CMK (cell line): ENCODE data around the gene PSORS1C2.

ENCODE experiments used
- DNase-seq: peaks from one replicate; pipeline ENCODE4 v3.0.0-alpha.2; 2010; ENCODE audit warnings: low read depth

PSORS1C2 gene

DNA sequence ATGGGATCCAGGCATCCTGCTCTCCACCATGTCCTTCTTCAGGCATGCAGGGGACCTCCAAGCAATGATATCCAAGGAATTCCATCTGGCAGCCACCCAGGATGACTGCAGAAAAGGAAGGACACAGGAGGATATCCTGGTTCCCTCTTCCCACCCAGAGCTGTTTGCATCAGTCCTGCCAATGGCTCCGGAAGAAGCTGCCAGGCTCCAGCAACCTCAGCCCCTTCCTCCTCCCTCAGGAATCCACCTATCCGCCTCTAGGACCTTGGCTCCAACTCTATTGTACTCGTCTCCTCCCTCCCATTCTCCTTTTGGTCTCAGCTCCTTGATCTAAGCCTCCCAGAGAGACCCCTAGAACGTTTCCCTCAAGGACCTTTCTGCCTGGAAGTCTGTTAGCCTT, 733 bp upstream of the PSORS1C2 start:
- no peak for DNase-seq

GRCh38 chr6:31135710-31136109, 3.2 kb downstream of the PSORS1C2 start:
- no peak for DNase-seq

DNA sequence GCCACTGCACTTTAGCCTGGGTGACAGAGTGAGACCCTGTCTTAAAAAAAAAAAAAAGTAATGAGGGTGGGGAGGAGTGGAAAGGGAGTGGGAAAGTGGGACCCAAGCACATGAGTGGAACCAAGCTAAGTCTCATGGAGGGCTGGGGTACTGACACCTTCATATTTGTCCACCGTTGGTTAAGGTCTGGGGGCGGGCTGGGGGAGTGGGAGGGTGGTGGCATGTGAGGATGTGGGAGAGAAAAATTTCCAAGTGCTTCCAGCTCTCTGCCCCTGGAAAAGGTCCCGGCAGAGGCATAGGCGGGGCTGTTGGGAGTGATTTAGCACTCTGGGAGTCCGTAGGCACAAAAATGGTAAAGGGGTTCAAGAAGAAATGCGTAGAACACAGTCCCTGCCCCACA, 6.1 kb downstream of the PSORS1C2 start:
- no peak for DNase-seq

DNA sequence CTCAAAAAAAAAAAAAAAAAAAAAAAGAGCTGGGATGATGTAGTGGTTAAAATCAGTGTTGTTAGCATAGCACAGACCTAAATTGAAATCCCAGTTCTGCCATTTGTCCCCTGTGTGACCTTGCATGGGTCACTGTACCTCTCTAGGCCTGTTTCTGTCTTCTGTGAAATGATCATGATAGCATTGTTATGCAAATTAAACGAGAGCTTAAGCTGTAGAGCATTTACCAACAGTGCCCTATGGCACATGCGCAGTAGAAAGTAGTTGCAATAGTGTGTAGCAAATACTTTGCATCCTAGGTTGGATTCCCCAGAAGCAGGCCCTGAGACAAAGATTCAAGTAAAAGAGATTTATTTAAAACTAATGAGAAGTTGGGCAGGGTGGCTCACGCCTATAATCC, 7.3 kb downstream of the PSORS1C2 start:
- no peak for DNase-seq

GRCh38 chr6:31130751-31131150, 8.1 kb downstream of the PSORS1C2 start:
- no peak for DNase-seq

GRCh38 chr6:31129130-31129529, 9.7 kb downstream of the PSORS1C2 start:
- DNase-seq, result no peak

DNA sequence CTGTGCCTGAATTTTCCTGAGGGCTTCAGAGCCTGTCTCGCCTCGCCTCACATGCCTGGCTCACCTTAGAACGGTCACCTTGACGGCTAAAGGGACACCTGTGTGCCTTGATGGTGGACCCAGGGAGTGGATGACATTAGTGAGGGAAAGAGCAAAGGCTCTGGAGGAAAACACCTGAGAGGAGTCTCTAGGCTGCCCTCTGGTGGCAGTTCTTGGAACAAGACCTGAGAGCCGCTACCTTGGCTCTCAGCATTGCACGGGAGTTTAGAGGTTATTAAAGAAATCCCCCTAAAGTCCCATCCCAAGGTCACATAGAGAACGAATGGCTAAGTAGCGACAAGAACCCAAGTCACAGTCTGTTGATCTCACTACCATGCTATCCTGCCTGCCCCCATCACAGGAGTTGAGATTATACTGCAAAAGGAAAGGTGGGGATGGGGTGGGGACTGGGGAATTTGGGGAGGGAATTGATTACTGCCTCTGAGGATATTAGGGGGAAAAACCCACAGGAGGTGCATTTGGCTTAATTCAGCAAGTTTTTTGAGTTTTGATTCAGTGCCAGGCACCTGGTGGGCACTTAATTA, 10.7 kb downstream of the PSORS1C2 start:
- no peak for DNase-seq

DNA sequence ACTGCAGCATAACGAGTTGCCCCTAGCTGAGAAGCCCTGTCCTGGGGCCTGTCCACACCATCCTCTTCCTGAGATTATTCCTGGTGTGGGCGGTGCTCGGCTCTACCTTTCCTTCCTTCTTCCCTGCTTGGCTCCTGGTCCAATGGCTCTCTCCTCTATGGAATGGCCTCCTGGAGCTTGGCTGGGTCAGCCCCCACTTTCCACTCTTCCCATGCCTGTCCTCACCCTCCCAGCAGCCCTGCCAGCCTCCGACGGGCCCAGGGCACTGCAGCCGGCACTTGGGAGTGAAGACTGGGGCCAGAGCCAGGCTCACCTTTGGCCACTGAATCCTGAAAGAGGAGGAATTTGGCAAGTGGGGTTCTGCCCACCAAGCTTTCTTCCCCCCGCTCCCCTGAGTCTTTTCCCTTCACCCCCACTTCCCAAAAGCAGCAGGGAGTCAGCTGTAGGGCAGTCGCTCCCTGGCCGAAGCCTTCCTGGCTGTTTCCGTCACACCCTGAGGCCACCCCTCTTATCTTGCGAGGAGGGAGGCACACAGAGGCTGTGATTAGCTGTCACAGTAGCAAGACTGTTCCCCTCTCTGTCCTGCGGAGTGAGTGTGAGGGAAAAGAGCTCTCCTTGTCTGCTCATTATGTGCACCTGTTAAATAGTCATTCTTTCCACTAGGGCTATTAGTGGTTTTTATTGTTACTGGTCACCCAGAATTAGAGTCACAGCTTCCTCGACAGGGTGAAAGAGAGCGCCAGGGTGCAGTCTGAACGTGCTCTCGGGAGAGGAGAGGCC, 12.3 kb downstream of the PSORS1C2 start:
- DNase-seq, result no peak

DNA sequence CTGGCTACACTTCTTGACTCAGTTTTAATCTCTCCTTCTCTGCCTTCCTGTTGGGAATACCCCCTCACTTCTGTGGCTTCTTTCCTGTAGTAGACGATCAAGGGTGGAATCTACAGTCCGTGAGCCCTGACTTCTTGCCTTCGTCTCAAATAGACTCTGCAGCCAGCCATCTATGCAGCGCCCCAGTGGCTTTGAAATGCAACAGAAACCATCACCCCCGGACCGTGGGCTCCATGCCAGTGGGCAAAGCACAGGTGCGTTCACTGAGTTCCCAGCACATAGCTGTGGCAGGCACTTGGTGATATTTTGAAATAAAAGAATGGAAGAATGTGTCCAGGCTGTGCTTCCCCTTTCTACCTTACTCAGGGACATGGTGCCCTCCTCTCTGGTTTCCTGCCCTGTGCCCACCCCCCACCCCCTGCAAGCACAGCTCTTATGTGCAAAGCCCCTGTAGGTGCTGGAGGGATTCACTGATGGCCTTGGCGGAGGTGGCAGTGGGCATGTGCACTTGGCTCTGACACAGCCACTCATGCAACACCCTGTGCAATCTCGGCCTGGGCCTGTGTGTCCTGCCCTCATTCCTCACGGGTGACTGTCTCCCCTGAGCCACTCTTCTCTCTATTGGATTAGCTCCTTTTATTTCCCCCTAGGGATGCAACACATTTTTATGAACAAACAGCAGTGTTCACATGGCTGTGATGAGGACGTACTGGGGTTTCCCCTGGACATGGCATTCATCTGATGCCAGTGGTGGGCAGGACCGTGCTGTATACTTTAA, 13.1 kb downstream of the PSORS1C2 start:
- DNase-seq, result no peak

GRCh38 chr6:31125162-31125561, 13.7 kb downstream of the PSORS1C2 start:
- no peak for DNase-seq

DNA sequence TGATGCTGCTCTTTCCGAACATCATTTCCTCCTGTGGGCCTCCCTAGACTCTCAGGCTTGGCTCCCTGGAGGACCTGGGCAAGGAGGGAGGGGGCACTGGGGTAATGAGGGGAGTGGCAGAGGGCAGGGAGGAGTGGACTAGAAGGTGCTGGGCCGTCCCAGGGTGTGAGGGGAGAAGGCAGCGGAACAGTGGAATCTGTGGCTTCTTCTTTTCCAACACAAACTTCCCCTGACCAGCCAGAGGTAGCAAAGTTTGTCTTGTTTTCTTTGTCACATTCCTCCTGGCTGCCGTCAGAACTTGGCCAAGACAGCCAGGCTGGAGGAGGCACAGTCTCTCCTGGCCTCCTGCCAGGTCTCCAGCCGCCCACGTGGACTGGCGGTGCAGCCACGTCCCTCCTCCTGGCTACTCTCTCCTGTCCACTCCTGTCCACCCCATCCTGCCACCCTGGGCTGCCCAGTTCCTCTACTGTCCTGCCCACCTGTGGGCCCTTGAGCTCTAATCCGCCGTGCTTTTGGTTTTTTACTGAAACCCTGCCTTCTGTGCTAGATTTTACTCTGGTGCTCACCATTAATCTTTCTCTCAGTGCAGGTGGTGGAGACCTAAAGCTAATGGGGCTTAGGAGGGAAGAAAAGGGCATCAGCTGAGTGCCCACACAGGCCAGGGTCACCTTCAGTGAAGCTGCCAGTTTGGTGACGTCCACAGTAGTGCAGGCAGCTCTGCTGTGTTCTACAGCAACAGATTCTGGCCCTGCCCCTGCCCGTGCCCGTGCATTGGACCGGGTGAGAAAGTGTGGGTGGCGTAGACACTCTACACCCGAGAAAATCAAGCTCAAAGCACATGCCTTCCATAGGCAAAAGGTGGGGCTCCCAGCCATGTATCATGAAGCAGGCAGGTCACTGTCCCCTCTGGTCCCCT, 15.8 kb downstream of the PSORS1C2 start:
- DNase-seq, result no peak

DNA sequence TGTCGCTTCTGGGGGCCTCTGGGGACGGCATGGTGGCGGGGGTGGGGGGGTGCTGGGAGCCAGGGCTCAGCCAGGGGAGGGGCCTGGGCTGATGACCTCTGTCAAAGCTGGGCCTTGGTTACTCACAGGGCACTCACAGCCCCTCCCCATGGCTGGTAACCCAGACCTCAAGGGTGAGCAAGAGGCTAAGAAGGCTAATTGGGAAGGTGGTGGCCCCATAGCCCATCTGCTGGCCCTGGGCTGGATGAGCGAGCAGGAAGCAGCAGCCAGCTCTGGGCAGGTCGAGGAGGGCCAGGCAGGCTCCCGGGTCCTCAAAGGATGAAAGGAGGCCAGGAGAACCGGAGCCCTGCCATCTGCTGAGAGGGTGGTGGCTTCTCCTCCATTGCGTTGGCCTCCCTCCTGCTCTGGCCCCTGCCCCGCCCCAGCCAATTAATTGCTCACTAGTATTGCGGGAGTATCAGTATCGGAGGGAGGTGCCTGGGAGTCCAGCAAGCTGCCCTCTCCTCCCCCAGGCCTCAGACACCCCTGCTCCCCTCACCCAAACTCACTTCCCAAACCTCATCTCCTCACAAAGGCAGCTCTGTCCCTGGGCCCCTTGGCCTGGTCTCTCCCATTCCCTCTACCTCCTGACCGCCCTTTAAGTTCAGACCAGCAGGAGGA, 17.6 kb downstream of the PSORS1C2 start:
- DNase-seq, result no peak

- DNase-seq, result no peak
Measured at GRCh38 chr6:31120151-31120915, 18.5 kb downstream of the PSORS1C2 start, which contains the start of gene CDSN. Gene CDSN, minus strand, starts transcription at chr6:31120446. Its CDS starts 27 bp downstream, at chr6:31120419.

- no peak for DNase-seq
Measured at GRCh38 chr6:31118178-31118577, 20.7 kb downstream of the PSORS1C2 start.

- DNase-seq, result no peak
Measured at GRCh38 chr6:31116661-31117385, 22.0 kb downstream of the PSORS1C2 start.

- no peak for DNase-seq
Measured at GRCh38 chr6:31115941-31116560, 22.8 kb downstream of the PSORS1C2 start.

DNA sequence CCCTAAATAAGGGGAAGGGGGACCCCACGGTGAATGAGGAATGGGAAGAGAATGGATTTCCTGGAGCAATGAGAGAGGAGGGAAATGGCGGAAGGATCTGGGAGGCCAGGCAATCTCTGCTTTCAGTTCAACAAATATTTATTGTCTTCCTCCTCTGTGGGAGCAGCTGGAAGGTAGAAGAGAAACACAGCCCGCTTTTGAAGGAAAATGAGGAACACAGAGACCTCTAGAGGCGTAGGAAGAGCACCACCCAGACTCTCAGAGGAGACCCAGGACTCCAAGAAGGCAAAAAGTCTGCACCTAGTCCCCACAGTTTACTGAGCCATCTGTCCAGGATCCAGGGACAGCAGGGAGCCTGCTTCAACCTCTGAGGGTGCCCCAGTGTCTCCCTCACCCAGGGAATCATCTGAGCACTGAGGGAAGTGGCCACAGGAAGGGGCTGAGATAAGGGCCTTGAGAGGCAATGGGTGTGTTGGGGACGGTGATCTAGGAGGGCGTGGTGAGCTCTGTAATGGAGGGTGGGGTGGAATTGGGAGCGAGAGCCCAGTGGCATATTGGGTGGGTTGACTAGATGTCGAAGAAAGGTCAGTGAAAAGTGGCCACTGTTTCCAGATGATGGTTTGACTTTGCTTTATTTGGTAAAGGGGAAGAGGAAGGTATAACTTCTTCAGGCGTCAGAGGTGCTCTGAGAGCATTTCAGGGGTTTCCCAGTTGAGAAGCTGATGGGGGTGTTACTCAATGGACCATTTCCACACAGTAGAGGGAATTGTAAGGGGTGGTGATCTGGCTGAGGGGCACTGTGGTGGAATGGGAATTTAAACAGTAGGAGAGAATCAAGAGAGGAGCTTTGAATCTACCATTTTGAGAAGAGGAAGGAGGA, 23.7 kb downstream of the PSORS1C2 start:
- DNase-seq, result no peak

DNA sequence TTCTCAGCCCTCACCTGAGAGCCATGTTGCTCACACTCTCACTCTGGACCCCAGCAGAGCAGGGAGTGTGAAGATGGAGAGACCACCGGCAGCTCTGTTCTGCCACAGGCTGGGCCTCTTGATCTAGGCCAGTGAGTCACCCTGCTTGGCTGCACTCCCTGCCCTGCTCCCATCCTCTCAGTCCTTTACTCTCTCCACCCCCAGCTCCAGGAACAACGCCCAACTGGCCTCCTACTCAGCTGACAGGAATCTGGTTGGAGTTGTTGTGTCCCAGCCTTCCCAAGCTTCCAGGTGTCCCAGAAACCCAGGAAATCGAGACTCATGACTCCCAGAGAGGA, 24.4 kb downstream of the PSORS1C2 start, which contains the start of gene PSORS1C1:
Gene PSORS1C1, plus strand, starts transcription at position 260 of the 338 bp plus-strand sequence. CDS start 14,833 bp downstream, outside the sequence.
- DNase-seq, result no peak
